Uterus (tissue), 2 donors: ENCODE results near the gene GABRG3.

Experiments
- CTCF ChIP-seq, 4 experiments: fragments of 200-600 bp in 2 of 4; fragments of 450-650 bp in 2 of 4; sonication (generic) in 2 of 4; IDR thresholded peaks; one replicate each; pipeline ENCODE4 v1.5.1; 2016 to 2019; ENCODE audit warnings: antibody characterized with exemption in 4 of 4, mild to moderate bottlenecking in 2 of 4, moderate library complexity in 1 of 4
- POLR2A ChIP-seq, 2 donors: fragments of 450-650 bp; IDR thresholded peaks; one replicate each; pipeline ENCODE4 v1.6.1; 2016; ENCODE audit warnings: antibody characterized with exemption in 2 of 2, mild to moderate bottlenecking in 1 of 2, moderate library complexity in 1 of 2

GRCh38 chr15:27317736-27318135, 346.8 kb downstream of the GABRG3 start:
- no peak for TF ChIP-seq CTCF (IDR thresholded peaks at IDR 0.05)
- no peak for TF ChIP-seq POLR2A (IDR thresholded peaks at IDR 0.05)
